HG03342 (cell line): Measurements from ENCODE around the gene SNCAIP.
"Not testable (repeated sequence)": the region's sequence is repeated elsewhere in the genome, so short reads cannot be mapped to it uniquely, and the experiment has no call there.

Experiments
- ATAC-seq: cut with Tn5 transposase; IDR thresholded peaks from one replicate; pipeline ENCODE4 v1.9.1; 2021; ENCODE audit warnings: mild to moderate bottlenecking, moderate library complexity; ENCODE audit not compliant: unreplicated experiment

Gene SNCAIP

DNA sequence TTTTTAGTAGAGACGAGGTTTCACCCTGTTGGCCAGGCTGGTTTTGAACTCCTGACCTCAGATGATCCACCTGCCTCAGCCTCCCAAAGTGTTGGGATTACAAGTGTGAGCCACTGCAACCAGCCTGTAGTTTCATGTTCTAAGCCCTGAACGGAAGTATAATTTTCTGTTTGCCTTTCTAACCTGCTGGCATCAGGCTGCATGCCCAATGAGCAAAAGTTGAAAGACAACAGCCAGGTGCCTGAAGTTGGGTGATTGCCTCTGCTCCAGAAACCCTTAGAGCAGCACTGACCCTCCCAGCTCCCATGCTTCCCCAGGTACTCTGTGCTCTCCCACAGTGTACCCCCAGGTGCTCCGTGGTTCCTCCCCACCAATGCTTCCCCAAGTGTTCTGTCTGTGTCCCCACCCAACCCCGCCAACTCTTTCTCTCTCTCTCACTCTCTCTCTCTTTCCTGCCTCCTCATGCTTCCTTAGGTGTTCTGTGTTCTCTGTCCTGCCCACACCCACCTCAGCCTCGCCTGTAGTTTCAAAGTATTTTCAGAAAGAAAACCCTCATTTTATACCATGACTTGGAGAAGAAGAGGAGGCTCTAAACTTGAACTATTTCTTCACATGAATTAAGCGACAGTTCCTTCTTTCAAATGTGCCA, 145.3 kb downstream of the SNCAIP start:
- no peak for ATAC-seq

DNA sequence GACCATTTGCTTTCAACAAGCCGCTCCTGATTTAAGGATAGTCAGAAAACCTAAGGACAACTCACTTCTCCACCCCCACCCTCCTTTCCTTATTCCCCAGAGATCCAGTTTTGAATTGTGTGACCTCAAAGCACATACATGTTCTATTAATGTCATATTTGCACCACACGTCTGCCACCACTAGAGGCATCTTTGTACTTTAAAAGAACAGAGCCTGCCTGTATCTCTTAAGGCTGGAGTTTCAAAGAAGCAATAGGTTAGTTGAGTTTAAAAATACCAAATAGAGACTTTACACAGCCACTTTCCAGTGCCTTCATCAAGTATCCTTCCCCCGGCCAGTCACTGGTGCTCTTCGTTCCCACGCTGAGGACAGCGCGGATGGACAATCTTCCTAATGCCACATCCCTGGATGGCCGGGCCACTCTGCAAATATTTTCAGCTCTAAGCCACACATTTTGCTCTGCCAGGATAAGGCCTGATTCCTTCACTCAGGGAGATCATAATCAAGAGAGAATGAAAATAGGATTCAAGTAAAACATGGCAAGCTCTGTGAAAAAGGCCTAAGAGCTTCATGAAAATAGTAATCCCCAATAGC, 146.3 kb downstream of the SNCAIP start:
- peak; percentile 87 for ATAC-seq

DNA sequence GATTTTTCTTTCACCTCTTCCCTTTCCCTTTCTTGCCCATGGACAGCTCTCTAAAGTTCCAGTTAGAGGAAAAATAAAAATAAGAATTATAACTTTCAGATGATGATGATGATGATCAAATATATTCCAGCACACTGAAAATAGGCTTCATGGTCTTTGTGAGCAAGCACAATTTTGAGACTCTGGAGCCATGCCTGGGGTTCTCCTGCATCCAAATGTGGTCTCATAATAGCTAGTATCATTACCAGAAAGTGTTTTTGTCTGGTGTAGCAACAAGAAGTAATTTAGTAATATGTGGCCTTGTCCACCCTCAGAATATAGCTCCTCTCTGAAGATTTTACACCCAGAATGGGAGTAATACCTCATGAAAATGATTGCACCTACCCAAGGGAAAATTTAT, 150.4 kb downstream of the SNCAIP start:
- ATAC-seq = no peak

DNA sequence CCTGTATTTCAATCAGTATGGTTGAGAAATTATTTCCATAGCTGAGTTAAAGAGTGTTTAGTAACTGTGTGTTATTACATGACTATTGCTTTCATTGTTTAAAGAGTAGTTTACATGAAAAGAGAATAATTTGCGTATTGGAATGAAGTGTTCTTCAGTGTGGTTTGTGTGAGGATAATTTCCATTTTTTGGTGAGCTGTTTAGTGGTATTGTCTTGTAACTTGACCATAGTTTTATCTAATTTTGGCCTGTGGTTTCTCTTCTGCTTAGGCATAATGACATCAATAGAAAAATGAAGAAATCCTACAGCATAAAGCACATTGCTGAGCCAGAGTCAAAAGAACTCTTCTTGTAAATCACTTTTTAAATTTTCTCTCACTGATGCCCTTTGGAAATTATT, 151.2 kb downstream of the SNCAIP start:
- no peak for ATAC-seq

DNA sequence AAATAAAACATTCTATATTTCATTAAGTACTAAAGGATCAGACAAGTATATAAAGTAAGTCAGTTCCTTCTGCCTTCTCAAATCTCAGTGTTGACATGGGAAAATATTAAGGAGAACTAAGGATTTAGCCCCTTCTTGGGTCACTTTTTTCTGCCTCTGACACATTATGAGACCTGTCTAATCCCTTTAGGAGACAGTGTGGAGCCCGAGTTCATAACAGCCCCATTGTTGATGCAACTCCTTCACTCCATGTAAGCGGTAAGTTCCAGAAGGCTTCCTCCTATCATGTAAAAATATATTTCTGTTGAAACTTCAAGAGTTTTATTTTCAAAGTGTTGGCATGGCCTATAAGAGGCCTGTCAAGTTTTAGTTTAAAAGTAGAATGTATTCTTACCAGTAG, 152.2 kb downstream of the SNCAIP start:
- ATAC-seq = no peak

DNA sequence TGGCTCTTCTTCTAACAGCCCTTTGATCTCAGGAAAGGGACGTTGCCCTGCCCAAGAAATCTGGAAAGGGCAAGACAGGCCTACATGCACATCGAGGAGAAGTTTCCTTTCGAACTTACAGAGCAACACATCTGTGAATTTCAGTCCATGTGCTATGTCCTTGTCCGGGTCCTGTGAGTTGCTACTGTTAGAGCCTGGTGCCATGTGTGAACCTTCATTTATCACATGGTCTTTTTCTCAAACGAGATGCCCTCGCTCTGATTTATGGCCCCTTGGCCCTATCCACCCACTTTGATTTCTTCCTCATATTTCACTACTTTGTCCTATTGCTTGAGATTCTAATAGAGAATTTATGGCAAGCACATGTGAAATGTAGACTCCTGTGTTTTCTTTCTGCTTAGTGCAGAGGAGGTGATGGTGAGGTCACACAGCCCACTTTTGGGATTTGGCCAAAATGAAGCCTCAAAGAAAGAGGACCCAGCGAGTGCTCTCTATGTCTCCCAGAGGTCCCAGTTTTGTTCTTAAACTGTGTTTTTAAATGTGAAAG, 153.1 kb downstream of the SNCAIP start:
- no peak for ATAC-seq

DNA sequence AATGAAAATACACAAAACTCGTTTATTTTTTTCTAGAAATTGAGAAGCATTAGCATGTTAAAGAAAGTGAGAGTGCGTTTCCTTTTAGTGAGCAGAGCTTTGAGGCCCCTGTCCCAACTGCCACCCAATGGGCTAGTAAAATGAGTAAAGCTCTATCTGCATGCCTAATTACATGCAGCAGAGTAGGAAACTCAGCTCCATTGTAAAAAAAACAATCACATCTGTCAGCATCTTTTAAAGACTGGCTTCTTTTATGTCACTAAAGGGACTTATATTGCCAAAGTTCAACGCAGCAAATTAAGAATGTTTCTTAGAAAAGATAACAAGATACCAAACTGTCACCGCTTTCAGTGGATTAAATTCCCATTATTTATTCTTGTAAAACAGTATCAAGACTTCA, 154.0 kb downstream of the SNCAIP start:
- no peak for ATAC-seq

DNA sequence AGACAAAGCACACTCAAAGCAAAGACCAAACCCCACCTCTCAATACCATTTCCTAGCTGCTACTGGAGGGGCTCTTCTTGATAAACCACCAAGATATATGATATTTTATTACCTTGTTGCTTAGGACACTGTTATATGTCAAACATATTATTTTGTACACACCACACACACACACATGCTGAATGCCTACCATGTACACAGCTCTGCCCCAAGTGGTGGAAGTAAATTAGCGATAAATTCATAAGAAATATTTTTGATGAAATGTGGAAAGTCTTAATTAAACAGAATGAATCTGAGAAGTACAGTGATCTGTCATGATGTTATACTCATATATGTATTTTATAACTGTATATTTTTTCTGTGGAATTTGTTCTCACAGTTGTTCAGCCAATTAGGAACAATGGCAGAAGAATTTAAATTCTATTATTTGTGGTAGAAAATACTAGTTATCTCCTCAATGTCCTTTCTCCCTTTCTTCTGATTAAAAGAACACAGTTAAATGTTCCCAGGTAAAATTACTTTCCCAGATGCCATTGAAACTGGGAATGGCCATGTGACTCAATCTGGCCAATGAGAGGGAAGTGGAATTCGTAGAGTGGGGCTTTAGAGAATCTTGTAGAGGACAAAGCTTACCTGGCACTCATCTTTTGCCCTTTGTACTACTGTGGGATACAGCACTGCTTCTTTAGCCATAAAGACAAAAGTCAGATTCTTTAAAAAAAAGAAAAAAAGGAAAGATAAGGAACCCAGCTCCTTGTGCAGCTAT, 156.5 kb downstream of the SNCAIP start:
- no peak for ATAC-seq

DNA sequence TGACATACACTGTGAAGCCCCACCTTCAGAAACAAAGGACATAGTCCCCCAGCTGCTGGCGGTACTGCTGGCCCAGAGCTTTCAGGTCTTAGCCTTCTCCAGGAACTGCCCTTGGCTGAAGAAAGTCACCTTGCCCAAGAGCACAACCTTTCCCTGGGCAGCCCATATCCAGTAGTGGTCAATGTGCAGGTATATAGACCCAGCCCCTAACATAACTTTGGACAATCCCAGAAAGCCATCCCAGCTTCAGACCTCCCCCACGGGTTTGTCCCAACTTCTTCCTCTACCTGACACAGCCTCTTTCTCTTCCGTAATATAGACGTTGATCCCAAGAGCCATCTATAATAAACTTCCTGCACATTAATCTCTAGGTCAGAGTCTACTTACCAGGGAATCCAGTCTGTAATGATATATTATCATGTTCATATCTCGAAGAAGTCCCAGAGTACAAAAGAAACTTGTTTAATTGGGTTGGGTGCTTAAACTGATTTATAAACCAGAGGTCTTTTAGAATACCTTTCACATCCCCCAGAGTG, 157.4 kb downstream of the SNCAIP start:
- ATAC-seq = no peak

DNA sequence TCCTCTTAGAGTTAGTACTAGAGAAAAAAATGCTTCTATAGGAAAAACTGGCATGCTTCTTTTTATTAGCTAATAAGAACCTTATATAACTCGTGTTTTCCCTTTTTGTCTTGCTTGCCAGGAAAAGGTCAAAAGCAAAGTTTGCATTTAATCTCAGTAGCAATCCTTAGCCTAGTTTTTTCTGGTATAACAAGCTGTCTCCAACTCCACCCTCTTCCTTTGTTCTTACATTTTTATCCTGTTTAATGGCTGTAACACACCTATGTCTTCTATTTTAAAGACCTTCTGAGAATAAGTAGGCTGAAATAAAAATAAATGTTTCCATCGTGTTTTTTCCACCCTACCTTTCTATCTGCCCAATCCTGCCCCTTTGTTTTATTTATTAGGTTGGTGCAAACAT, 158.3 kb downstream of the SNCAIP start:
- no peak for ATAC-seq

DNA sequence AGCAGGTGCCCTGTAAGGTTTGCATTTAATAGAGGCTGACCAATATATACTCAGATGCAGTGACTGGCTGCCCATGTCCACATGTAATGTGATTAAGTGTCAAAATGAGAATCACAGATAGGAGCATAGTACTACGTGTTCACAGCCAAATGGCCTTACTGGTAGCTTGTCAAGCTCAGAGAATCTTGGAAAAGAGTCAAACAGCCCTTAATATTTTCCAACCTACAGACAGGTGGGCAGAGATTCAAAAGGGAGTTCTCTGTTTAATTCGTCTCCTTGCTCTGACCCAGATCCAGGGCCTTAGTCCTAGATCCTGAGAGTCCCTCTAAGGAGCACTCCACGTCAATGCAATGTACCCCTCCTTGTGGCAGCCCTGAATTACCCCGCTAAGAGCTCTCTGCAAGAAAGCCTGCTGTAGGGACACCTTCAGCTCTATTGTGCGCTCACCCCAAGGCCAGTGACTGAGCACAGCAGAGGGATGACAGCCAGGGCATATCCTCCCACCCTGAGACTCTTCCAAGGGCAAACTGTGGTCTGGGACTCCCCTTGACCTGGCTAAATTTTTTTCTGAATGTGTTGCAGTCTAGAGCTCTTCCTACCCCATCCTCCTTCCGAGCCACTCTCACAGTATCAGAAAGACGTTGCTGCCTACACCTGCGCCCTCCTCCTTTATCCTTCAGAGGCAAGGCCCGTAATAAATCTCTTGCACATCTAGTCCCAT, 159.2 kb downstream of the SNCAIP start:
- ATAC-seq = no peak

DNA sequence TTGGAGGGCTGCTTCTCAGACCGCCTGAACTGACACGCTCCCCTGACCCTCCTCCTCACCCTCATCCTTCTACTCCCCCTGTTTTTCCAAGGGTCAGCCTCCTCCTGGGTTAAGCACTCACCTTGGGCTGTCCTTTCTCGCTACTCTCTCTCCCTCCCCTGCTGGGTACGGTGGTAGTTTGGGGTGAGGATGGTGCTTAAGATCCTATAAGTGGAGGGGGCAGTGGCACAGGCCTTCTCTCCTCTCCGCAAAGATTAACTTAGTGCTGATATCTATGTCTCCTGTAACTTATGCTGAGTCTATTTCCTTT, 159.7 kb downstream of the SNCAIP start:
- no peak for ATAC-seq

DNA sequence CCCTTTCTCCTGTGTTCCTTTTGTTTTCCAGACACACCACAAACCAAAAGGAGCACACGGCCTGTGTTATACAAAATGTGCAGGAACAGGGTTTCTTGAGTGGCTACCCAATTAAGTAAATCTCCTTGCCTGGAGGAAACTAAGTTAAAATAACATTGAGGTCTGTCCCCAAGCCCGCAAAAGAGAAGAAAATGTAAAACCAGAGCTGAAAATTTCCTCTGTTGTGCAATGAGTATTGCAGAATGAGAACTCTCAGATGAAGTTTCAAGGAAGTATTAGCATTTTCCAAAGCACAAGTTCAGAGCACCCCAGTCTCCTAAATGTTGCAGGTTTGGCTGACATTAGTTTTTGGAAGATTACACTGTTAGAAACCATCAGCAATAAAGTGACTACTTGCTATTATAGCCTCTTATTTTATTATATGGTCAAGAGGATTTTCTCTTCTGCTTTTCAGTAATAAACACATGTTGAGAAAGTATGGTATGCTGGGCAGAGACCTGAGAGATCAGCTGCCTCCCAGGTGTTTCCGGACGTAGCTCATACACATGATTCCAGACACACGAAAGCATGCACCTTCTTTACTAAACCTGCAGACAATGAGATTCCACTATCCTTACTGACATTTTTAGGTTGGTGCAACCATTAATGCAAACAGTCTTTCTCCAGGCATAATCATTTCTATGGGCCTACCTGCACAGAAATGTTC, 161.3 kb downstream of the SNCAIP start:
- no peak for ATAC-seq

DNA sequence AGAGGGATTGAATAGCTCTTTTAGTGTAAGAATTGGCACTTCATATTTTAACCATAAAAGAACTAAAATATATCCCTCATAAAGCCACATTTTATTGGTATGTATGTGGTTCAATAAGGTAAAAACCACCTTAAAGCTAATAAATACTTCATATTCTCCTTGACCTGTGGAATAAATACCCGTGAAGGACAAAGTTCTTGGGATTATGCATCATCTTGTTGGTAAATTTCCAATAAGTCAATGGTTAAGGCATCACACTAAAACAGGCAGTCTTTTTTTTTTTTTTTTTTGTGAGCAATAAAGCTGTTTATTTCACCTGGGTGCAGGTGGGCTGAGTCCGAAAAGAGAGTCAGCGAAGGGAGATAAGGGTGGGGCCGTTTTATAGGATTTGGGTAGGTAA, 161.9 kb downstream of the SNCAIP start:
- ATAC-seq = no peak

DNA sequence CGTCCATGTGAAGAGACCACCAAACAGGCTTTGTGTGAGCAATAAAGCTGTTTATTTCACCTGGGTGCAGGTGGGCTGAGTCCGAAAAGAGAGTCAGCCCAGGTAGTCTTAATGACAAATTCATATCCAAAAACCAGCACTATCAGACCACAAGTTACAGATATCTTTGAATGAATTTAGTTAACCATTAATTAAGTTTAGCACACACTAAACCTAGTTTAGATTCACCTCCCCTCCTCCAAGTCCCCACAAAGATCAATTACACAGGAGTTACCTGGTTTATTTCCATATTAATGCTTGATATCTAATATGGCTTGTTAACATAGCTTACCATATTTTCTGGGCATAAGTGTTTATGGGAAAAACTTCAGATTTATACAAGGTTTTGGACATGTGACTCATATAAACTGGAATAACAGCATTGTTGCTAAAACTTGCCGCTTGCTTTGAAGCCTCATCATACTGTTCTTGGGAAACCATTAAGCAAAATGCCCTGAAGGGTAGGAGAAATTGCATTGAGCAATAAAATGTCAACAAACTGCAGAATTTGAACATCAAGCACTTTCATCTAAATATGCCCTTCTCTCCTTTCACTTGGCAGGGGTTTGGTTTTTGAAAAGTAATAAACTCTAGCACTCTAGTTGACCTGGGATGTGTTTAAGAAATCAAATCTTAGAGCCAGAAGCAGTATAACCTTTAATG, 166.9 kb downstream of the SNCAIP start:
- no peak for ATAC-seq

DNA sequence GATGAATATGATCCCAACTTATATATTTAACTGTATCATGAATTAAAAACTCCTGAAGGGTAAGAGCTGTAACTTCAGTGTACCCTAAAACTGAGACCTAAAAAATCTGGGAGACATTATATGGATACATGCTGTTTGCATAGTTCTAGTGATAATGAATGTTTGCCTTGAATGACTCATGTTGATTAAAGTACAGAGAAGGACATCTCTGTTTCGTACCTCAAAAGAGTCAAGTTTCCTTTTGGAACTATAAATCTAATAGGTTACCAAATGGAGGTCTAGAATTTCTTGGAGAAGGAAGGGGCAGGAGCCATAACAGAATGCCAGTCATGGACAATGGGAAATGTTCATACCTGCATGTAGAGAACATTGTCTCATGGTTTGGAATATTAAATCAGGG, 168.1 kb downstream of the SNCAIP start:
- ATAC-seq = no peak

DNA sequence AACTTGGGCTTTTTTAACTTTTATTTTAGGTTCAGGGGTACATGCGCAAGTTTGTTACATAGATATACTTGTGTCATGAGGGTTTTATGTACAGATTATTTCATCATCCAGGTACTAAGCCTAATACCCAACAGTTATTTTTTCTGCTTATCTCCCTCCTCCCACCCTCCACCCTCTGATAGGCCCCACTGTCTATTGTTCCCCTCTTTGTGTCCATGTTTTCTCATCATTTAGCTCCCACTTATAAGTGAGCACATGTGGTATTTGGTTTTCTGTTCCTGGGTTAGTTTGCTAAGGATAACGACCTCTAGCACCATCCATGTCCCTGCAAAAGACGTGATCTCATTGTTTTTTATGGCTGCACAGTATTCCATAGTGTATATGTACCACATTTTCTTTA, 172.1 kb downstream of the SNCAIP start:
- no peak for ATAC-seq

DNA sequence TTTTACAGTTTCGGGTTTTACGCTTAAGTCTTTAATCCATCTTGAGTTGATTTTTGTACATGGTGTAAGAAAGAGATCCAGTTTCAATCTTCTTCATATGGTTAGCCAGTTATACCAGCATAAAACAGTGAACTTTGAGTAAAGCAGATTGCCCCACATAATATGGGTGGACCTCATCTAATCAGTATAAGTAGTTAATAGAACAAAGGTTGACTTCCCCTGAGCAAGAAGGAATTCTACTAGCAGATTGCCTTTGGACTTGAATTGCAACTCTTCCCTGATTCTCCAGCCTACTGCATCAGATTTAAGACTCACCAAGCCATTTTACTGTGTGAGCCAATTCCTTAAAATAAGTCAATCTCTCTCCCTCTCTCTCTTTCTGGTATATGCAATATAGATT, 173.2 kb downstream of the SNCAIP start:
- no peak for ATAC-seq

DNA sequence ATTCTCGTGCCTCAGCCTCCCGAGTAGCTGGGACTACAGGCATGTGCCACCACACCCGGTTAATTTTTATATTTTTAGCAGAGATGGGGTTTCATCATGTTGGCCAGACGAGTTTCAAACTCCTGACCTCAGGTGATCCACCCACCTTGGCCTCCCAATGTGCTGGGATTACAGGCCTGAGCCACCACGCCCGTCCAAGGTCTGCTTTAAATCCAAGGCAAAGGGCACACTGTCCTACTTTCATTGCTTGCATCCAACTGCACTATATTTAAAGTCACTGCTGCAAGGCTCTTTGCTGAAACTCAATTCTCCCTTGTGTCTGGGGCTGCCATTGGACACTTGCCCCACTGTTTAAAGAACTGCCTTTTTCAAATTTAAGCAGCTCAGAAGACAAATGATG, 174.6 kb downstream of the SNCAIP start:
- ATAC-seq = not testable (repeated sequence)

DNA sequence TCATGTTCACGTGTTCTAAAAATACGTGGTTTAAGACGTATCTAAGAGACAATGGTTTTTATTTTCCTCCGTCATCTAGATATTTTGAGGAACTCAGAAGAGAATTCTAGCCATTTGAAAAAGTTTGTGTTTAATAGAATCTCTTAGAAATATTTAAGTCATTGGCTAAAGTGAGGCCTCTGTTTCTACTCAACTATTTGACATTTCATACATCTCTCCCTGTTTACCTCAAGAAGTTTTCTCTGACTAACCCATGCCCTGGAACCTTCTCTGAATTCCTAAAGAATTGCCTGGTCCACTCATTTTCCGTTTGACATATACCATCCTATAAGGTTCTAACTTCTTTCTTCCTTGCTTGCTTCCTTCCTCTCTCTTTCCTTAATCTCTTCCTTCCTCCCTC, 178.7 kb downstream of the SNCAIP start:
- no peak for ATAC-seq
